SK-N-SH treated with all-trans-retinoic acid at 6 μM for 48 hours (cell line): ENCODE measurements around the gene DYNLT2.

ENCODE experiments used
- ATAC-seq: fragments of 200-7000 bp; cut with Tn5 transposase; 3 replicates; pipeline ENCODE4 v1.9.1; 2020; ENCODE audit warnings: mild to moderate bottlenecking, moderate library complexity
- ARNTL ChIP-seq: fragments of 450-650 bp; formaldehyde crosslinking; IDR thresholded peaks from 2 replicates; pipeline ENCODE4 v1.5.0; 2020; ENCODE audit warnings: low read depth, mild to moderate bottlenecking, moderate library complexity, borderline replicate concordance
- BACH2 ChIP-seq: fragments of 250-450 bp; sonication (Bioruptor Pico); IDR thresholded peaks from 2 replicates; pipeline ENCODE4 v1.9.0; 2021; ENCODE audit warnings: mild to moderate bottlenecking, borderline replicate concordance
- CREB5 ChIP-seq: fragments of 250-450 bp; sonication (Bioruptor Pico); IDR thresholded peaks from 2 replicates; pipeline ENCODE4 v1.5.1; 2020; ENCODE audit warnings: low read depth, mild to moderate bottlenecking, moderate library complexity
- CSDC2 ChIP-seq: fragments of 250-450 bp; sonication (Bioruptor Pico); IDR thresholded peaks from 2 replicates; pipeline ENCODE4 v1.5.0; 2020; ENCODE audit warnings: mild to moderate bottlenecking, moderate library complexity
- ESRRG ChIP-seq: fragments of 250-450 bp; sonication (Bioruptor Pico); IDR thresholded peaks from 2 replicates; pipeline ENCODE4 v1.6.1; 2021; ENCODE audit warnings: mild to moderate bottlenecking
- GLIS3 ChIP-seq: fragments of 250-450 bp; sonication (Bioruptor Pico); IDR thresholded peaks from 2 replicates; pipeline ENCODE4 v1.5.0; 2020; ENCODE audit warnings: mild to moderate bottlenecking, moderate library complexity
- ISL1 ChIP-seq: fragments of 250-450 bp; sonication (Bioruptor Pico); IDR thresholded peaks from 2 replicates; pipeline ENCODE4 v2.1.2; 2022; ENCODE audit warnings: mild to moderate bottlenecking, moderate library complexity
- OSR1 ChIP-seq: fragments of 250-450 bp; sonication (Bioruptor Pico); IDR thresholded peaks from 2 replicates; pipeline ENCODE4 v1.8.0; 2022; ENCODE audit warnings: moderate library complexity, mild to moderate bottlenecking, inconsistent platforms
- PATZ1 ChIP-seq: fragments of 250-450 bp; sonication (Bioruptor Pico); IDR thresholded peaks from 2 replicates; pipeline ENCODE4 v1.8.0; 2020; ENCODE audit warnings: mild to moderate bottlenecking, moderate library complexity, borderline replicate concordance
- POU6F1 ChIP-seq: fragments of 250-450 bp; sonication (Bioruptor Pico); IDR thresholded peaks from 2 replicates; pipeline ENCODE4 v1.8.0; 2021; ENCODE audit warnings: low read depth, mild to moderate bottlenecking, moderate library complexity, borderline replicate concordance
- PPARA ChIP-seq: fragments of 250-450 bp; sonication (Bioruptor Pico); IDR thresholded peaks from 2 replicates; pipeline ENCODE4 v1.5.0; 2020; ENCODE audit warnings: mild to moderate bottlenecking, borderline replicate concordance
- RARB ChIP-seq: fragments of 250-450 bp; sonication (Bioruptor Pico); IDR thresholded peaks from 2 replicates; pipeline ENCODE4 v1.8.0; 2021; ENCODE audit warnings: mild to moderate bottlenecking, moderate library complexity
- SNAI2 ChIP-seq: fragments of 250-450 bp; sonication (Bioruptor Pico); IDR thresholded peaks from 2 replicates; pipeline ENCODE4 v1.5.0; 2020; ENCODE audit warnings: mild to moderate bottlenecking, moderate library complexity
- TCF4 ChIP-seq: fragments of 250-450 bp; sonication (Bioruptor Pico); IDR thresholded peaks from 2 replicates; pipeline ENCODE4 v1.8.0; 2021; ENCODE audit warnings: mild to moderate bottlenecking, moderate library complexity, borderline replicate concordance
- TOX ChIP-seq: fragments of 250-450 bp; sonication (Bioruptor Pico); IDR thresholded peaks from 2 replicates; pipeline ENCODE4 v1.8.0; 2021; ENCODE audit warnings: mild to moderate bottlenecking, moderate library complexity, borderline replicate concordance
- TSHZ2 ChIP-seq: fragments of 250-450 bp; sonication (Bioruptor Pico); IDR thresholded peaks from 2 replicates; pipeline ENCODE4 v1.5.0; 2020; ENCODE audit warnings: mild to moderate bottlenecking, moderate library complexity
- ZC3H10 ChIP-seq: fragments of 250-450 bp; sonication (Bioruptor Pico); IDR thresholded peaks from 2 replicates; pipeline ENCODE4 v1.5.1; 2021; ENCODE audit warnings: mild to moderate bottlenecking, moderate library complexity
- ZFP3 ChIP-seq: fragments of 250-450 bp; sonication (Bioruptor Pico); IDR thresholded peaks from 2 replicates; pipeline ENCODE4 v1.5.0; 2020; ENCODE audit warnings: mild to moderate bottlenecking, moderate library complexity
- ZFP30 ChIP-seq: fragments of 450-650 bp; formaldehyde crosslinking; IDR thresholded peaks from 2 replicates; pipeline ENCODE4 v1.5.0; 2022; ENCODE audit warnings: mild to moderate bottlenecking, moderate library complexity
- ZNF565 ChIP-seq: fragments of 450-650 bp; formaldehyde crosslinking; conservative IDR thresholded peaks from 2 replicates; pipeline ENCODE4 v1.5.0; 2020; ENCODE audit warnings: low read depth, mild to moderate bottlenecking, moderate library complexity
- ZNF70 ChIP-seq: fragments of 450-650 bp; formaldehyde crosslinking; IDR thresholded peaks from 2 replicates; pipeline ENCODE4 v1.5.0; 2020; ENCODE audit warnings: mild to moderate bottlenecking, moderate library complexity
- ZNF8 ChIP-seq: fragments of 450-650 bp; formaldehyde crosslinking; IDR thresholded peaks from 2 replicates; pipeline ENCODE4 v1.5.0; 2020; ENCODE audit warnings: mild to moderate bottlenecking, moderate library complexity

DYNLT2 gene

DNA sequence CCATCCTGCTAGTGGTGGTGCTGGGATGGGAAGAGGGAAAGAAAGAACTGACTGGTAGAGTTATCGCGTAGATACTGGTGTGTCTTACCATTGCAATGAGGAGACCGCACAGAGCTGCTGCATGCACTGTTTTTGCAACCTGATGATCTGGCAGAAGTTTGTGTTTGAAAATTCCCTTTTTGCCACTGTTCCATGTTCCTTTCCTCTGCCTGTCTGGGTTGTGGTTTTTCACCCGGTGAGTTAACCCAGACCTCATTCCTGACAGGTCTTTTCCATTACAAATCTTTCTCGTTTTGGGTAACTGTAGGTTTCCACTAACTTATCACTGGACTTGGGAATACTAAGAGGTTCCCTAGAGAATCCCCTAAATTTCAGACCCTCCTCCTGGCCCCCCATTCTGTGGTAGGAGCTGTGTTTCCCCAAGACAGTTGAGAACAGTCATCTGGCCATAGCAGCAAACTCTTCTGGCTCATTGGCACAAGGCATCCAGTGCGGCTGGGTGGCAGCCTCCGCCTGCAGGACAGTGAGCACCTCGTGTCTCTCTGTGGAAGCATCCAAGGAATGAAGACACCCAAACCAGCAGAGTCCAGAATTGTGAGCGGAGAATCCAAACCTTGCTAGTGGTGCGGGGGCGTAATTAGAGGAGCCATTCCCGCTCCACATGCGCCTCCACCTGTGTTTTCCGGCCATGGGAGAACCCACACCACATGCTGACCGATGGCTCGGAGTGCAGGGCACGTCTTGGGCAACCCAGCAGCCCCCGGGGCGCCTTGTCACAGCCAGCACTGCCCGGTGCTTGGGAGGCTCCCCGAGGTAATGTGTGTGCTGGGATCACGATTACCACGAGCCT is 32.8 kb upstream of the DYNLT2 start (continued):
- TF ChIP-seq PATZ1 (CRISPR knock-in tag), result no peak
- no peak for TF ChIP-seq BACH2 (CRISPR knock-in tag)
- no peak for TF ChIP-seq TOX (CRISPR knock-in tag)
- TF ChIP-seq ZNF565 (CRISPR knock-in tag), result no peak
- no peak for TF ChIP-seq ZFP30 (CRISPR knock-in tag)
- TF ChIP-seq ZNF8, result no peak
- TF ChIP-seq PPARA (CRISPR knock-in tag), result no peak
- no peak for TF ChIP-seq GLIS3 (CRISPR knock-in tag)
- no peak for TF ChIP-seq ZNF70 (CRISPR knock-in tag)

- ATAC-seq, result no peak
- TF ChIP-seq BACH2 (CRISPR knock-in tag) (no peak), SNAI2 (CRISPR knock-in tag) (no peak), ISL1 (no peak), PATZ1 (CRISPR knock-in tag) (no peak)
Observed at GRCh38 chr6:169783401-169783800, 32.0 kb upstream of the DYNLT2 start.

DNA sequence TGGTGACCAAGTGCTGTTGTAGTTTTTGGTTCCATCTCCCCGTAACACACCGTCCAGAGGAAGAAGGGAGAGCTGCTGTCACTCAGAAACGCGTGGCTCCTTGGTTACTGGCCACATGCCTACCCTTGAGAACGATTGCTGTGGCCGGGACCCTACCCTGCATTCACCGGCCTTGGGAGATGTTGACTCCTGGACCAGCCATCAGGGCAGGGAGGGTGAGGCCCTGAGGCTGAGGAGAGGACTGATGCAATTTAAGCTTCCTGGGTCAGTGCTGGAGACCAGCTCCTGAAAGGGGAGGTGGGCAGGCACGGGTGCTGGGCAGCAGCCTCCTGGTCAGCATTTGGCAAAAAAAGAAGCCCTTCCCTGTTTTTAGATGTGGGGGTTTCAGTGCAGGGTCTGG is 31.6 kb upstream of the DYNLT2 start:
- ATAC-seq, result no peak
- TF ChIP-seq PPARA (CRISPR knock-in tag), result no peak
- no peak for TF ChIP-seq SNAI2 (CRISPR knock-in tag)
- TF ChIP-seq ZC3H10 (CRISPR knock-in tag), result no peak
- TF ChIP-seq ZNF565 (CRISPR knock-in tag), result no peak
- no peak for TF ChIP-seq OSR1

GRCh38 chr6:169780571-169781091 is 29.3 kb upstream of the DYNLT2 start:
- no peak for ATAC-seq
- no peak for TF ChIP-seq TCF4
- no peak for TF ChIP-seq ZNF565 (CRISPR knock-in tag)
- TF ChIP-seq GLIS3 (CRISPR knock-in tag), result no peak
- TF ChIP-seq PPARA (CRISPR knock-in tag), result no peak
- no peak for TF ChIP-seq ESRRG (CRISPR knock-in tag)
- no peak for TF ChIP-seq POU6F1 (CRISPR knock-in tag)
- TF ChIP-seq BACH2 (CRISPR knock-in tag), result no peak
- TF ChIP-seq ZFP3 (CRISPR knock-in tag), result no peak
- TF ChIP-seq ZNF8, result no peak
- TF ChIP-seq ISL1, result no peak
- no peak for TF ChIP-seq CREB5 (CRISPR knock-in tag)
- no peak for TF ChIP-seq ZFP30 (CRISPR knock-in tag)
- TF ChIP-seq TSHZ2 (CRISPR knock-in tag), result no peak
- no peak for TF ChIP-seq ZNF70 (CRISPR knock-in tag)
- TF ChIP-seq ZC3H10 (CRISPR knock-in tag), result no peak
- TF ChIP-seq ARNTL (CRISPR knock-in tag), result no peak
- no peak for TF ChIP-seq RARB (CRISPR knock-in tag)
- no peak for TF ChIP-seq CSDC2 (CRISPR knock-in tag)
- TF ChIP-seq SNAI2 (CRISPR knock-in tag), result no peak
